RPMI7951 (cell line): ENCODE data around the gene RUNX2. TPM values are rescaled to one million over a fixed set of nuclear protein-coding genes. Genes with fewer than 3 reads are reported as not detected.

Experiments
- DNase-seq: peaks from one replicate; pipeline ENCODE4 v3.0.0-alpha.2; 2012; ENCODE audit warnings: low read depth
- total RNA-seq: library from RNA; depleted of rRNA; stranded (reverse); fragments of >200 nt; shearing (Covaris generic); gene quantifications from 2 replicates; pipeline ENCODE4 v1.2.3, GENCODE V29; 2014

Gene RUNX2
- total RNA-seq, 1 experiment from 2014 or later, result 18.9 TPM

DNA sequence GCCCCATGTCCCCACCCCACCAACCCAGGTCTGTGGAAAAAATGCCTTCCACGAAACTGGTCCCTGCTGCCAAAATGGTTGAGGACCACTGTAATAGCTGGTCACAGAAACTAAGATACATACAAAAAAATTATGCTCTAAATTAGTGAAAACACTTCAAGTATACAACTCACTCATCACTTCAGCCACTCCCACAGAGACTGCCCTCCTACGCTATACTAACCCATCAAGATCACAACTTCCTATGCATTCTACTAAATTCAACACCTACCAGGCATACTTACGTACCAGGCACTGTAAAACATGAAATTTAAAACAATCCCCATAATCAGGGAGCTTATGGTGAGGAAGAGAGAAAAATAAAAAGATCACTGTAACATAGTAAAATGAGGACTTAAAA lies 22.9 kb downstream of the RUNX2 start:
- DNase-seq, result no peak

DNA sequence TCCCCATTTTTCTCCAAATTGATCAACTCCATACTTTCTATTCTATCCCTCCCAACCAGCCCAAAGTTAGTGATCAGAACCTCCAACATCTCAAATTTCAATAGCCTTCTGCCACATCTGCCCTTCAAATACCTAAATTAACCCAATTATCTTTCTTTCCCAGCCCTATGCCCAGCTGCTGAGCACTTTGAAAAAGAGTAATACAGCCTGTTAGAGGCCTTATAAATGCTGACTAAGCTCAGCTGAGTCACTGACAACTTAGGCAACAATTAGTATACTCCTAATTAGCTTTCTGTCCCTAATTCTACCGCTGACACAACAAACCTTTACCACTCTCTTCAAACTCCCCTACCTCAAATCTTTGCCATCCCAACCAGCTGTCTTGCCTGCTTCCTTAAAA lies 23.5 kb downstream of the RUNX2 start:
- no peak for DNase-seq

DNA sequence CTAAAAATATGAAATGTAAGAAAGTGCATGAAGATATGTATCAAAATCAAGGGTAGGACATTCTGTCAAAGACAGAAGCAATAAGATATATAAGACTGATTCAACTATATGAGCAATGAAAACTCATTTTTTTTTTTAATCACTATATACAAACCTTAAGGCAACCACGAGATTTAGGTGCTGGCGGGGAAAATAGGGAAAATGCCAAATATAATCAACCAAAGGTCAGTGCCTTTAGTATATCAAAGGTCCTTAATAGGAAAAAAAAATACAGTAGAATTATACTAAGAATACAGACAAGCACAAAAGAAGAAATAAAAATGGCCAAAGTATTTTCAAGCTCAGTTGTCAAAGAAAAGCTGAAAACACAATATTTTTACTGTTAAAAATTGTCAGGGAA lies 25.5 kb downstream of the RUNX2 start:
- DNase-seq, result no peak

DNA sequence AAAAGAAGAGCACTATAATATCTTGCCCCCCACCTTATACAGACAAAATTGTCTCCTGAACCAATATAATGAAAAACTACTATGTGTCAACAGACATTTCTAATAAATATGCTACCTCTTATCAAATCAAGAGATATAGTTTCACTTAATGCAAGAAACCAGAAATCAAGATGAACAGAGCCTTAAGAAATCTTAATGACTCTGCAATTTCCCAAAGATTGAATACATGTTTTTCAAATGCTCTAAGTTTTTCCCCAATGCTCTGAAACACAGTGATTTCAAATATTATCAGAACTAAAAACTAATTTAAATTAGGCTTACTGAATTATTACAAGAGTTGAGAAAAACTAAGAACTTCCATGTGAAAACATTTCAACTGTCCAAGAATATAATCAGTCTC lies 36.3 kb downstream of the RUNX2 start:
- DNase-seq, result no peak

DNA sequence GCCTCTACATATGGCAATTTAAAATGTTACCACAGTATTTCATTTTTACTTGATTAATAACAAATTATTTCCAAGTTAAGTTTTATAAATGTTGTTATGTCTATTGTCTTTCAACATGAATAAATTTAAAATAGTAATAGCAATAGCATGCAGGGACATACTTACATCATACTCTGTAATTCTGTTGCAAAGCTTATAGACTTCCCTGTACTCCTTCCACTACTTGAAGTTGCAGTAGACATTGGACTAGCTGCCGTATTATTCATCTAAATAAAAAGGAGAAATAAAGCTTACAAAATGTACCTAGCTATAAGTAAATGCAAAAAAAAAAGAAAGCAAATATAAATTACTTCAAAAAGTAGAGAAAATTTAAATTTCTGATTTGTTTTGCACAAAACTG lies 36.9 kb downstream of the RUNX2 start:
- DNase-seq, result no peak

DNA sequence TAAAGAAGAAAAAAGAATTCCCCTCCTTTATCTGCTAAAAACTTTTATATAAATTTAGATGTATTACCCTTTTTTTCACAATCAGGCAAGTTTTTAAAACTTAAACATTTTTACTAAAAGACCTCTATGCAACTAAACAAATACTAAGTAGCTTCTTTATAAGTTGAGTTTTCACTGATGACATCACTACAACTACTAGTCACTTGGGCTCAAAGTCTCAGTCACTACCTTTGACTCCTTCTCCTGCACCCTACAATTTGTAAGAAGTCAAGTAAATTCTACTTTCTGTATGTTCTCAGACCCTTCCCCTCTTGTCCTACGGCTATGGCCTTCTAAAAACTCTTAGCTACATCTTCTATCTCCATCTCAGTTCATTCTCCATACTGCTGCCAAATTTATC lies 38.4 kb downstream of the RUNX2 start:
- no peak for DNase-seq

DNA sequence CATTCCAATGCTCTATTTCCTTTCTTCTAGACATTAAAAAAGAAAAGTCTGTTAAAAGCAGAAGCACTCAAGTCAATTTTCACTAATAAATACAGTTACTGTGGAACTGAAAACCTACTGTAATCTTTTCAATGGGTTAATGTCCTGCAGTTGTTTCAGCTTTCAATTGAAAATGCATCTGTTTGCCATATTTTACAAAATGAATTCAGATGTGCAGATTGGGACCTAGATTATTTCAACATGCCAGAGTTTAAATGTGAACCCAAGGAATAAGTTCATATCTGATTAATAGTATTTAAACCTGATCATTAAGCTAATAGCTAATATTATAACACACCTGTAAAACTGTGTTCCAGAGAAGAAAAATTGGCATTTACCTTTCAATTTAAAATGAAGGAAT lies 39.9 kb downstream of the RUNX2 start:
- no peak for DNase-seq

DNA sequence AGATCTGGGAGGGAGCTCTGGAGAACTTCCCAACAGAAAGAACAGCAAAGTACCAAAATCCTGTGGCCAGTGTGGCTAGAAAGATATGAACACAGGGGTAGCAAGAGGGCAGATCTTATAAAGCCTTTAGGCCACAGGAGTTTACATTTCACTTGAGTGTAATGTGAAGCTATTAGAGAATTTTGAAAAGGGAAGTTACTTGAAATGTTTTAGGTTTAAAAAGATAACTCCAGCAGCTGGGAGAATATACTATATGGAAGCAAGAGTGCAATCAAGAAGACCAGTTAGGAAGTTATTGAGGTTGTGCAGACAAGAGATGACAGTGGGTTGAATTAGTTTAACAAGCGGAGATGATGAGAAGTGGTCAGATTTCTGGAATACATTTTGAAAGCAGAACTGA lies 41.7 kb downstream of the RUNX2 start:
- DNase-seq, result no peak

DNA sequence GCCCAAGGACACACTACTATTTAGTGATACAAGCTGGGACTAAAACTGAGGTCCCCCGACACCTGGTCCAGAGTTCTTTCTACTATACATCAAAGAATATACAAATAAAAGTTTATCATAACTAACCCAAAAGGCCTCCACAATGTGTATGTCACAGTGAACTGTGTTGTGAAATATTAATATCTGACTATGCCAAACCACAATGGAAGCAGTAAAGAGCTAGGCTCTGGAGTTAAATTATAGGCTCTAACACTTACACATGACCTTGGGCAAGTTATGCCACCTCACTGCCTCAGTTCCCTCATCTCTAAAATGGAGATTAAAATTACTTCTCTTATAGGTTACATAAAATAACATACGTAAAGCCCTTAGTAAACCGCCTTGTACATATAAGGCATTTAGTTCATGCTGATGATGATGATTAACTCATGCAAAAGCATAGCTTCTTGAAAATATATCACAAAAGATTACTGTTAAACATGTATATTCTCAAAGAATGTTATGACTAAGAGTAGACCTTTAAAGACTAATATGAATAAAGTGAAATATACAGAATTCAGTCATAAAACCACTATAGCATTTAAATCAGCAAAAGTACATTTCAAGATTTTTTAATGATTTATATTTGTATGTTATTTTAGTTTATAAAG lies 43.9 kb downstream of the RUNX2 start:
- no peak for DNase-seq

DNA sequence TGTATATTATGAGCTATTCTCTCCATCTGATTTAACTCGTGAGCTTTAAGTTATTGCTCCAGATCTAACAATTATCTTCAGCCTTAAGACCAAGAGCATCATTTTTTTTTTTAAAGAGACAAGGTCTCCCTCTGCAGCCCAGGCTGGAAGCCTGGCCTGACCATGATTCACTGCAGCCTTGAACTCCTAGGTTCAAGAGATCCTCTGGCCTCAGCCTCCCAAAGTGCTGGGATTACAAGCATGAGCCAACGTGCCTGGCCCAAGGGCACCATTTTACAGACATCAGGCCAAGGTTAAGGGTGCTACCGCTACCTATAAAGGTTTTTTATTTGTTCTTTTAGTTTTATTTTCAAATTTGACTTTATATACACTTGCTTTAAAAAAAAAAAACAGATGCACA lies 47.3 kb downstream of the RUNX2 start:
- DNase-seq, result peak; percentile 20

DNA sequence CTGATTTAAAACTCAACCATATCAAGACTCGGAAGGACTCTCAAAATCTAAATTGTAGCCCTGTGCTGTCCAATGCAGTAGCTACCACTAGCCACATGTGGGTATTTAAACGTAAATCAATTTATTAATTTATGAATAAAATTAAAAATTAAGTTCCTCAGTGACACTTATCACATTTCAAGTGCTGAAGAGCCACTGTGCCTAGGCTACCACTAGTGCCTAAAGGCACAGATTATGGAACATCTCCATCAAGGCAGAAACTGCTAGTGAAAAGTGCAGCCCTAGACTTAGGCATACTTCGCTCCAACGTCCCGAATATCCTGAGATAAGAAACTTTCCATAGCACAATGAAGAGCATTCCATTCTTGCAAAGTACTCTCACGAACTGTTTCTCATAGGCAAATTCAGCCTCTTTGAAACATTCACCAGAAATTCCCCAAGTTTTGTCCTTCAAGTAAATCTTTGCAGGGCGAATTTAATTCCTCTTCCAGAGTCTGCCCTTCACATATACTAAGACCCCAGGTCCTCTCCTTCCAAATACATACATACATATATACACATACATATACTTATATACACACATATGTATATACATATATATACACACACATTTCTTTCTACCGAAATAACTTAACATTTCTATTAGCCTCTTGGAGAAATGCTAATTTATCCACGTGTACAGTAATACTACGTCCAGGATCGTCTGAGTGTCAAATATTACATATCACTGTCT lies 48.3 kb downstream of the RUNX2 start:
- peak; percentile 47 for DNase-seq

DNA sequence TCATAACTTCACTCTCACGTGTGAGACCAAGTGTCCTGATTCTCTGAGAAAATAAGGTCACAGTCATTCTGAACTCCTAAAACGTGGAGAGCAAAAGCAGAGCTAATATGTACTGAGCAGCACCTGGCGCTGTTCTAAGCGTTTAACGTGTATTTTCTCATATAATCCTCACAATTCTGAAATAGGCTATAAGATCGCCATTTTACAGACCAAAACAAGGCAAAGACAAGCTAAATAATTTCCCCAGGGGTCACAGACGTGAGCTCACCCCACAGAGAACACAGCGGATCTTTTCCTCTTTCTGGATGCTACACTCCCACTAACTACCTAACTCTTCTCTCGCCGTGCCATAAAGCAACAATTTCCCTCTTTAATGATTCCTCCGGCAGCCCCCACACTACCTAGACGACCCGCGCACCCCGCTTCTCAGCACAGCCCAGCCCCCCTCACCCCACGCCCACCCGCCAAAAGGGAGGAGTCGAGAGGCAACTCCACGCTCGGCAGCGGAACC lies 49.0 kb downstream of the RUNX2 start:
- DNase-seq, result no peak

DNA sequence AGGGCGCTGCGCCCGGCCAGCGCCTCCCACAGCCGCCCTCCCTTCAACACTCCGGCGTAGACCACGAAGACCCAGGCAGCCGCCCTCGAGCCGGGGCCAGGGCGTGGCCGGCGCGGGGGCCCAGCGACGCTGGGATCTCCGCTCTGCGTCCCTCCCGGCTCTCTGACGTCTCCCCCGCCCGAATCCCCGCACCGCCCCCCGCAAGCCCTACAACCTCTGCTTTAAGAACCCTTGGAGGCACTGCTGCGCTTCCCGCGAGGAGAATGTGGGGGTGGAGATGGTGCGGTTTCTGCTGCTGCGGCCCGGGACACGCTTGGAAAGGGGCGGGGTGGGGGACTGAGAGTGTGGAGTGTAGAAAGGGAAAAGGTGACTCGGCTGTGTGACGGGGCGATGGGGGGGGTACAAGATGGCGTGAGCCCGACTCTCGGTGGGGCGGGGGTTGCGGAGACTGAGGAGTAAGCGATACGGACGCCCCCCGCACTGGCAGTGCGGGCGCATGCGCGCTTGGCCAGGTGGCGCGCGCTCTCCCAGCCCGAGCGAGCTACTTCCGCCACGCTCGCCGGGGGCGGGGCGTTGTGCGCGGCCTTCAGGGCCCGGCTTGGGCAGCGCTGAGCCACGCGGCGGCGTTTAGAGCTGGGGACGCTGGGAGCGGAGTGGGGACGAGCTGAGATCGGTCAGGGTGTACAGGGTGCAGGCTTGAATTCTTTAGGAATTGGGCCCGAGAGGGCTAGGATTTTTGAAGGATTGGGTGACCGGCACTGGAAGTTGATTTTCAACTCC lies 49.6 kb downstream of the RUNX2 start, which contains the start of gene SUPT3H:
SUPT3H (minus strand) TSS at position 381 of the 780 bp plus-strand sequence.
- peak; percentile 91 for DNase-seq

DNA sequence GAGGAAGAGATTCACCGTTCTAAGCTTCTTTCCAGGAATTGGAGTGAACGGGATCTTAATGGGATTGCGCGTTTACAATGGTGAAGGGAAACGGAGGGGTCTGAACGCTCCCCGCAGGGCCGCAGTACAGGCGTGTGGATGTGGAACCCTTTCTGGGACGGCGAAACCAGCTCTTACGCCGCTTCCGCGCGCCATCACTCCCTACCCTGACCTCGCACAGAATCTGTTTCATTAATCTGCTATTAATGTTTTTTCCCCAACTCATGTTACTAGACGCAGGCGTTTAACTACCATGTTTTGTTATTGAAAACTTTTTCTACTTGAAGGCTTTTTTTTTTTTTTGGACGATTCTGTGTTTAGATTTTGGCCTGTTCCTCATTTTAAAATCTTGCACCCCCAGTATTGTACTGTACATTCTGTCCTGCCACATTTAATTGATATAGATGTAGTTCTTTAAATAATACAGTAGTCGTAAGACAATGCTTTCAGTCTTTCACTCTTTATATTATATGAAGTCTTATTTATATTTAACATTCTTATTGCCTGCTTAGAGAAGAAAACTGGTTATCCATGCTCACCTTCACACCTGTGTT lies 50.3 kb downstream of the RUNX2 start:
- DNase-seq, result no peak

DNA sequence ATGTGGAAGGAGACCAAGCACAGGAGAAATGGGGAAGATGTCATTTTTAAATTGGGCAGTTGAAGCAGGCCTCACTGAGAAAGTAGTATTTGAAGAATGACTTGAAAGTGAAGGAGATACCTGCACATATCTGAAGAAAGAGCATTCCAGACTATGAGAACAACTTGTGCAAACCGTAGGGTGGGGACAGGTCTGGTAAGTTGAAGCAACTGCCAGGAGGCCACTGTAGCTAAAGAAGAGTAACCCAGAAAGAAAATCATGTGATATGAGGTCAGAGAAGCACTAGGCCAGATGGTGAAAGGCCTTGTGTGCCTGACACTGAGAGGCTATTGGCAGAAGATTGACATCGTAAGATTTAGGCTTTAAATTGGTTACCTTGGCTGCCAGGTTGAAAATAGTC lies 54.3 kb downstream of the RUNX2 start:
- DNase-seq, result no peak

DNA sequence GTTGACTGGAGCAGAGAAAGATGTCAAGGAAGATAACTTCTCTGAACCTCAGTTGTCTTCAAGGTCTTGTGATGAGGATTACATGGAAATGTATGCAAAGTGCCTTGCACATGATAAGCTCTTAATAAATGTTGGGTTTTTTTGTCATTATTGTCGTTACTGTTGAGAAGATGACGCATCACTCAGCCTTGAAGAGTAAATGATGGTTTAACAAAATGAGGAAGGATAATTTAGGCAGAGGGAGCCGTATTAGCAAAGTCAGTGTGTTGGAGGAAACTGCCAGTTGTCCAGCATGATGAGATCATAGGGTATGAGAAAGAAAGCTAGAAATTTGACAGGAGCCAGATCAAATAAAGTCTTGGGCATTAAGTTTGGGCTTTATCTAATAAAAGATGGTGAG lies 58.4 kb downstream of the RUNX2 start:
- DNase-seq, result no peak

DNA sequence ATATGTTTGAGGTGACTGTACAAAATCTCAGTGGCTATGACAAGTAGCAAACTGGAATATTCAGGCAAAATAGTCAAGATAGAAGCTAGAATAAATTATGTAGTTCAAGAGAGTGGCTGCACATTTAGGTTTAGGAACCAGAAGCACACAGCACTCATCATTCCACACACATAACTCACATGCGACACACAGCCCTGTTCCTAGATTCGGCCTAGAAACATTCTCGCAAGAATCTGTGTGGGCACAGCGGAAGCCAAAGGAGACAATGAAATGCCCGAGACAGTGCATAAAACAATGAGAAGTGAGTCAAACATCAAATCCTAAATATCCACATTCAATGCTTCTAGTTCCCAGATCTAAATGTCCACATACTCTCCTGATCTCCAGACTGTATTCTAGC lies 59.1 kb downstream of the RUNX2 start:
- DNase-seq, result no peak

DNA sequence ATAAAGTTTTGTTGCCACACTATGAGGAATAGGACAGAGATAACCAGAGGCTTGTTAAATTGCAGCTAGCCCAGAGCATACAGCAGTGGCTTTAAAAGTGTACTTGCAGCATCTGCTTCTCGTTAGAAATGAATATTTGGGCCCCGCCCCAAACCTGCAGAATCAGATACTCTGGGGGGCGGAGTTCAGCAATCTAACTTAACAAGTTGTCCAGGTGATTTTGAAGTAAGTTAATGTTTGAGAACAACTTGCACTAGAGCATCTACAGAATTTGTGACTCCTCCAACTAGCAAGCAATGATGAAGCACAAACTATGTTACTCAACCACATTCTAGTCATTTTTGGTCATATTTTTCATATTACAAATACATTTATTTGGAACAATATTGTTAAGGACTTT lies 60.2 kb downstream of the RUNX2 start:
- DNase-seq, result no peak

DNA sequence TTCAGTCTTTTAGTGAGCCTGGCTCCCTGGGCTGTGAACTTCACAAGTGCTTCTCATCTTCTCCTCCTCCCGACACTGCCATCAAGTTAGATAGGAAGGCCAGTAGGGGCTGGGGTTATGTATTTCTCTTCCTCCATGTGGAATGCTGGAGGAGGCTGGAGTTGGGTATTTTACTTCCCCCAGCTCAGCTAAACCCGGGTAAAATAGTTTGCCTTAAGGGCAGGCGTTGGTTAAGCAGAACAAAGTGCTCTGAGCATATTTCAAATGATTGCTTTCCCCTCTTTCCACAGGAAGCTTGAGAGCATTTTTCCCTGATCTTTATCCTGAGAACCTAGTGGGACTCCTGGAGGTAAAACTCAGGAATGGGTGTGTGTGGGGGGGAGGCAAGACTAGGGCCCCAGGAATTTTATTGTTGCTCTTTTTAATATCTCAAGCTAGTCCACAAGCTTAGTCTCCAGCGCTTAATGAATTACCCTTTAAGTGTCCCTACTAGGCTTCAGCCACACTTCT lies 66.5 kb downstream of the RUNX2 start:
- no peak for DNase-seq

DNA sequence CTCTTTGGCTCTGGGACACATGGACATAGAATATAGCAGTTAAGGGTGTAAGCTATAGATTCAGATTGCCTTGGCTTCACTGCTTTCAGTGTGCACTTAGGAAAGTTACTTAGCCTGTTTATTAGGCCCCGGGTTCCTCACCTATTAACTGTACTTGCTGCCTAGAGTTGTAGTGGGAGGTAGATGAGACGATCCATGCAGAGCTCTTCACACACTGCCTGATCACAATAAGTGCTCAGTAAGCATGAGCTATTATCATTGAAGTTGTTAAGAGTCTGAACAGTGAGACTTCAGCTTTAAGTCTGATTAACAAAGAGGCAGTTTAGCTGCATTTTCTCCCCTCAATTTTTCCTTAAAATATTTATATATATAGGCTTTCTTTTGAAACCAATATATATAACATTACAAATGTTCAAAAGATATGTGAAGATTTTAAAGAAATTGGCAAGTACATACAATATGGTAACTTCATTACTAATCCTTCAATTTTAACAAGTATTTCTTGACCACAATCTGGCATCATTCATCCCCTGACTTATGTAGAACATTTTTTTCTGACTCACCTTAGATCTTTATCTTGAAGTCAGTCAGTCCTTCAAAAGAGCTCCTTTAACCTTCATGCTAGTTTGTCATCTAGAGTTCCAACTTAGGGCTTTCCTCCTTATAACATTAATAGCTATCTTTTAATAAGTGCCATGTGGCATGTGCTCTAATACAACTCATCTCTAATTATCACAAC lies 70.1 kb downstream of the RUNX2 start:
- DNase-seq, result peak; percentile 53

DNA sequence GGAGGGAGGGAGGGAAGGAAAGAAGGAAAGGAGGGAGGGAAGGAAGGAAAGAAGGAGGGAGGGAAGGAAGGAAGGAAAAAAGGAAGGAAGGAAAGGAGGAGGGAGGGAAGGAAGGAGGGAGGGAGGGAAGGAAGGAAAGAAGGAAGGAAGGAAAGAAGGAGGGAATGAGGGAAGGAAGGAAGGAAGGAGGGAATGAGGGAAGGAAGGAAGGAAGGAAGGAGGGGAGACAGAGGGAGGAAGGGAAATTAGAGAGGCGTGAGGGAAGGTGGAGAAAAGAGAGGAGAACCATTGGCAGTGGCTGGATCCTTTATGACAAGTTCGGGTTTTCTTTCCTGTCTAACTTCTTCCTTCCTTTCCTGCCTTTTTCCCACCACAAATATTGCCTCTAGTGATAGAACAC lies 71.9 kb downstream of the RUNX2 start:
- no peak for DNase-seq
